IPS-20b (cell line): ENCODE results near the gene IMPA2.
A peak's percentile ranks its signal among the peaks of the same experiment; 100 is the strongest.
"Not testable (repeated sequence)": the region's sequence is repeated elsewhere in the genome, so short reads cannot be mapped to it uniquely, and the experiment has no call there.

ENCODE experiments used
- H3K27ac ChIP-seq: one replicate; pipeline ENCODE4 v1.5.1; 2013; ENCODE audit warnings: low read length
- H3K27me3 ChIP-seq: 2 replicates; pipeline ENCODE4 v1.6.1; 2013; ENCODE audit warnings: mild to moderate bottlenecking, low read length, inconsistent platforms; ENCODE audit not compliant: insufficient read depth
- H3K36me3 ChIP-seq: 2 replicates; pipeline ENCODE4 v1.6.1; 2013; ENCODE audit warnings: low read depth, mild to moderate bottlenecking, inconsistent platforms, low read length, moderate library complexity; ENCODE audit not compliant: insufficient read depth
- H3K4me1 ChIP-seq: 2 replicates; pipeline ENCODE4 v1.6.1; 2013; ENCODE audit warnings: mild to moderate bottlenecking, control low read depth, inconsistent platforms, low read length, moderate library complexity; ENCODE audit not compliant: insufficient read depth
- H3K4me3 ChIP-seq: 2 replicates; pipeline ENCODE4 v1.5.1; 2013; ENCODE audit warnings: mild to moderate bottlenecking, low read length, inconsistent platforms
- H3K9ac ChIP-seq: 2 replicates; pipeline ENCODE4 v1.6.1; 2013; ENCODE audit warnings: low read depth, mild to moderate bottlenecking, inconsistent platforms, low read length, moderate library complexity
- H3K9me3 ChIP-seq: 2 replicates; pipeline ENCODE4 v1.6.1; 2013; ENCODE audit warnings: mild to moderate bottlenecking, low read depth, low read length, inconsistent platforms; ENCODE audit not compliant: insufficient read depth

IMPA2 gene

GRCh38 chr18:11981192-11981542 is at the start of gene IMPA2:
TSS of gene IMPA2 (plus strand) at chr18:11981507. CDS start at chr18:11981670, 163 bp downstream.
- Histone ChIP-seq H3K4me3 (peak within 1 kb of the TSS; percentile 96), H3K9me3 (no peaks in the 10 kb centered on the region), H3K9ac (peak within 1 kb of the TSS; percentile 94), H3K27ac (peak within 1 kb of the TSS; percentile 61), H3K4me1 (peaks cover 17% of the 10 kb centered on the region; the same call in 1 of the 2 replicates), H3K36me3 (0 out of 2 replicates have a peak, but pooled peaks cover 14% of the 10 kb centered on the region), H3K27me3 (no peaks in the 10 kb centered on the region)

GRCh38 chr18:11932393-11932792 is 48.9 kb upstream of the IMPA2 start:
- H3K27ac ChIP-seq = no peak overlapping the region

GRCh38 chr18:11937874-11938478 is 43.3 kb upstream of the IMPA2 start:
- H3K9me3 ChIP-seq = no peaks in the 10 kb centered on the region
- H3K27ac ChIP-seq = no peak overlapping the region
- no peaks in the 10 kb centered on the region for H3K36me3 ChIP-seq
- no peaks in the 10 kb centered on the region for H3K27me3 ChIP-seq
- H3K4me3 ChIP-seq = no peak overlapping the region
- H3K9ac ChIP-seq = no peak overlapping the region
- no peaks in the 10 kb centered on the region for H3K4me1 ChIP-seq

More at GRCh38 chr18:11932393-11932792, 48.9 kb upstream of the IMPA2 start:
- H3K9me3 ChIP-seq = no peaks in the 10 kb centered on the region
- H3K9ac ChIP-seq = no peak overlapping the region
- H3K36me3 ChIP-seq = no peaks in the 10 kb centered on the region
- H3K4me1 ChIP-seq = no peaks in the 10 kb centered on the region
- no peaks in the 10 kb centered on the region for H3K27me3 ChIP-seq
- H3K4me3 ChIP-seq = no peak overlapping the region

- Histone ChIP-seq H3K27me3 (no peaks in the 10 kb centered on the region), H3K4me1 (no peaks in the 10 kb centered on the region), H3K27ac (no peak overlapping the region), H3K9ac (no peak overlapping the region), H3K36me3 (no peaks in the 10 kb centered on the region), H3K9me3 (no peaks in the 10 kb centered on the region), H3K4me3 (no peak overlapping the region)
Observed at GRCh38 chr18:11940956-11941355, 40.4 kb upstream of the IMPA2 start.

- Histone ChIP-seq H3K9me3 (no peaks in the 10 kb centered on the region), H3K27ac (no peak overlapping the region), H3K4me1 (peaks cover 10% of the 10 kb centered on the region; the same call in 1 of the 2 replicates)
Observed at GRCh38 chr18:11943551-11943950, 37.8 kb upstream of the IMPA2 start.

GRCh38 chr18:11944252-11944651 is 37.1 kb upstream of the IMPA2 start:
- Histone ChIP-seq H3K27me3 (no peaks in the 10 kb centered on the region), H3K9ac (no peak overlapping the region), H3K4me1 (peaks cover 15% of the 10 kb centered on the region), H3K27ac (no peak overlapping the region), H3K4me3 (no peak overlapping the region), H3K36me3 (no peaks in the 10 kb centered on the region), H3K9me3 (no peaks in the 10 kb centered on the region)

More at GRCh38 chr18:11943551-11943950, 37.8 kb upstream of the IMPA2 start:
- Histone ChIP-seq H3K36me3 (no peaks in the 10 kb centered on the region), H3K4me3 (no peak overlapping the region), H3K27me3 (no peaks in the 10 kb centered on the region), H3K9ac (no peak overlapping the region)

GRCh38 chr18:11944786-11945185 is 36.5 kb upstream of the IMPA2 start:
- Histone ChIP-seq H3K9me3 (no peaks in the 10 kb centered on the region), H3K9ac (no peak overlapping the region), H3K27ac (no peak overlapping the region), H3K27me3 (no peaks in the 10 kb centered on the region), H3K36me3 (no peaks in the 10 kb centered on the region), H3K4me3 (no peak overlapping the region), H3K4me1 (peaks cover 15% of the 10 kb centered on the region)

GRCh38 chr18:11945834-11946659 is 35.3 kb upstream of the IMPA2 start:
- H3K9me3 ChIP-seq, H3K27ac ChIP-seq, H3K27me3 ChIP-seq, H3K36me3 ChIP-seq: not testable (repeated sequence)
- Histone ChIP-seq H3K9ac (peak overlapping the region; percentile 13; the same call in 1 of the 2 replicates), H3K4me1 (peaks cover 15% of the 10 kb centered on the region), H3K4me3 (peak overlapping the region; percentile 71; the same call in 1 of the 2 replicates)

GRCh38 chr18:11946756-11947155 is 34.6 kb upstream of the IMPA2 start:
- no peaks in the 10 kb centered on the region for H3K27me3 ChIP-seq
- H3K27ac ChIP-seq = no peak overlapping the region
- peaks cover 16% of the 10 kb centered on the region for H3K4me1 ChIP-seq
- H3K36me3 ChIP-seq = no peaks in the 10 kb centered on the region
- H3K9ac ChIP-seq = peak overlapping the region; percentile 13; the same call in 1 of the 2 replicates
- peak overlapping the region; percentile 71; the same call in 1 of the 2 replicates for H3K4me3 ChIP-seq
- H3K9me3 ChIP-seq = no peaks in the 10 kb centered on the region

GRCh38 chr18:11947214-11948191 is 33.8 kb upstream of the IMPA2 start:
- Histone ChIP-seq H3K27me3 (no peaks in the 10 kb centered on the region), H3K4me3 (peak overlapping the region; percentile 71), H3K9ac (peak overlapping the region; percentile 84; the same call in 1 of the 2 replicates), H3K27ac (peak overlapping the region; percentile 73), H3K36me3 (no peaks in the 10 kb centered on the region), H3K4me1 (peaks cover 18% of the 10 kb centered on the region), H3K9me3 (no peaks in the 10 kb centered on the region)

GRCh38 chr18:11948852-11949523 is 32.3 kb upstream of the IMPA2 start:
- no peak overlapping the region for H3K9ac ChIP-seq
- H3K27ac ChIP-seq = no peak overlapping the region
- no peak overlapping the region for H3K4me3 ChIP-seq
- H3K27me3 ChIP-seq = no peaks in the 10 kb centered on the region
- H3K4me1 ChIP-seq = peaks cover 18% of the 10 kb centered on the region
- H3K36me3 ChIP-seq = no peaks in the 10 kb centered on the region
- no peaks in the 10 kb centered on the region for H3K9me3 ChIP-seq
